DND-41 (cell line): Measurements from ENCODE around the gene TAB2.

Experiments
- ATAC-seq: fragments of 200-7000 bp; cut with Tn5 transposase; 3 replicates; pipeline ENCODE4 v1.9.1; 2021; ENCODE audit warnings: low read depth; ENCODE audit not compliant: insufficient read depth
- DNase-seq: peaks from one replicate; pipeline ENCODE4 v3.0.0-alpha.2; 2020
- H2AFZ ChIP-seq: 2 replicates; pipeline ENCODE4 v1.6.0; 2012; ENCODE audit warnings: low read depth, low read length
- H3K27ac ChIP-seq: 2 replicates; pipeline ENCODE4 v1.5.1; 2012; ENCODE audit warnings: low read length, inconsistent platforms
- H3K27me3 ChIP-seq: fragments of 200-600 bp; sonication (generic); 2 replicates; pipeline ENCODE4 v1.6.0; 2012; ENCODE audit warnings: low read length, mild to moderate bottlenecking, inconsistent platforms; ENCODE audit not compliant: insufficient read depth, poor library complexity
- H3K36me3 ChIP-seq: 2 replicates; pipeline ENCODE4 v1.5.1; 2012; ENCODE audit warnings: low read length, inconsistent platforms; ENCODE audit not compliant: insufficient read depth
- H3K4me1 ChIP-seq: 2 replicates; pipeline ENCODE4 v1.5.1; 2012; ENCODE audit warnings: mild to moderate bottlenecking, low read length; ENCODE audit not compliant: insufficient read depth
- H3K4me2 ChIP-seq: 2 replicates; pipeline ENCODE4 v1.6.0; 2012; ENCODE audit warnings: mild to moderate bottlenecking, moderate library complexity, low read length, inconsistent platforms; ENCODE audit not compliant: insufficient read depth
- H3K4me3 ChIP-seq, 2 experiments: fragments of 200-600 bp in 1 of 2; shearing (Covaris generic) in 1 of 2; 2 replicates each; pipeline ENCODE4 v1.5.1; 2012 to 2016; ENCODE audit warnings: inconsistent platforms in 2 of 2, low read length in 2 of 2, mild to moderate bottlenecking in 2 of 2, low read depth in 1 of 2, moderate library complexity in 1 of 2
- H3K79me2 ChIP-seq: 2 replicates; pipeline ENCODE4 v1.6.0; 2012; ENCODE audit warnings: low read length, inconsistent platforms; ENCODE audit not compliant: insufficient read depth
- H3K9ac ChIP-seq: 2 replicates; pipeline ENCODE4 v1.6.0; 2012; ENCODE audit warnings: low read depth, mild to moderate bottlenecking, inconsistent platforms, low read length, moderate library complexity
- H3K9me3 ChIP-seq: 2 replicates; pipeline ENCODE4 v1.5.1; 2012; ENCODE audit warnings: low read length, moderate library complexity, mild to moderate bottlenecking, inconsistent platforms; ENCODE audit not compliant: insufficient read depth, severe bottlenecking
- H4K20me1 ChIP-seq: 2 replicates; pipeline ENCODE4 v1.6.0; 2012; ENCODE audit warnings: low read length; ENCODE audit not compliant: insufficient read depth
- CTCF ChIP-seq: IDR thresholded peaks from 2 replicates; pipeline ENCODE4 v1.5.1; 2012; ENCODE audit warnings: borderline replicate concordance, low read length, moderate library complexity, mild to moderate bottlenecking; ENCODE audit not compliant: poor library complexity, severe bottlenecking; ENCODE audit errors: extremely low read depth
- EZH2 ChIP-seq: IDR thresholded peaks from 3 replicates; pipeline ENCODE4 v1.6.1; 2012; ENCODE audit warnings: borderline replicate concordance, low read depth, mild to moderate bottlenecking, moderate library complexity, low read length, inconsistent platforms; ENCODE audit not compliant: severe bottlenecking

Gene TAB2

GRCh38 chr6:149325648-149326236, 8.2 kb downstream of the TAB2 start:
- Histone ChIP-seq H3K4me2 (no peak overlapping the region), H3K36me3 (no peaks in the 10 kb centered on the region; the same call in 1 of the 2 replicates), H3K27me3 (no peaks in the 10 kb centered on the region), H3K27ac (no peak overlapping the region), H3K79me2 (peaks cover 100% of the 10 kb centered on the region), H3K4me1 (peaks cover 57% of the 10 kb centered on the region), H2AFZ (no peak overlapping the region), H3K4me3 (no peak overlapping the region), H3K9ac (no peak overlapping the region), H4K20me1 (peaks cover 74% of the 10 kb centered on the region), H3K9me3 (no peaks in the 10 kb centered on the region)
- ATAC-seq (no peak), DNase-seq (no peak)
- TF ChIP-seq EZH2 = no peak
- TF ChIP-seq CTCF = no peak

- Histone ChIP-seq H3K4me3 (no peak overlapping the region), H3K9me3 (no peaks in the 10 kb centered on the region), H3K27me3 (no peaks in the 10 kb centered on the region), H3K27ac (no peak overlapping the region), H3K4me1 (peaks cover 46% of the 10 kb centered on the region), H3K4me2 (0 out of 2 replicates have a peak overlapping the region, but pooled peaks have one; percentile 2), H4K20me1 (peaks cover 82% of the 10 kb centered on the region), H2AFZ (no peak overlapping the region), H3K79me2 (peaks cover 100% of the 10 kb centered on the region), H3K9ac (no peak overlapping the region), H3K36me3 (no peaks in the 10 kb centered on the region; the same call in 1 of the 2 replicates)
- no peak for ATAC-seq
- TF ChIP-seq EZH2 (no peak), CTCF (no peak)
- no peak for DNase-seq
Observed at GRCh38 chr6:149327638-149328037, 10.1 kb downstream of the TAB2 start.

- H3K9me3 ChIP-seq = no peaks in the 10 kb centered on the region
- H3K4me2 ChIP-seq = peak overlapping the region; percentile 2; the same call in 1 of the 2 replicates
- no peaks in the 10 kb centered on the region; the same call in 1 of the 2 replicates for H3K36me3 ChIP-seq
- TF ChIP-seq EZH2 (no peak), CTCF (no peak)
- DNase-seq (no peak), ATAC-seq (no peak)
- H3K4me1 ChIP-seq = peaks cover 43% of the 10 kb centered on the region
- no peak overlapping the region for H3K9ac ChIP-seq
- H3K27ac ChIP-seq = no peak overlapping the region
- no peak overlapping the region for H3K4me3 ChIP-seq
- H2AFZ ChIP-seq = no peak overlapping the region
- no peaks in the 10 kb centered on the region for H3K27me3 ChIP-seq
- peaks cover 100% of the 10 kb centered on the region for H3K79me2 ChIP-seq
- H4K20me1 ChIP-seq = peaks cover 80% of the 10 kb centered on the region
Observed at GRCh38 chr6:149328083-149328482, 10.6 kb downstream of the TAB2 start.

GRCh38 chr6:149329529-149329928, 12.0 kb downstream of the TAB2 start:
- Histone ChIP-seq H3K27me3 (no peaks in the 10 kb centered on the region), H2AFZ (no peak overlapping the region), H3K79me2 (peaks cover 100% of the 10 kb centered on the region), H3K9me3 (no peaks in the 10 kb centered on the region), H3K36me3 (no peaks in the 10 kb centered on the region; the same call in 1 of the 2 replicates), H3K9ac (no peak overlapping the region), H3K4me1 (peaks cover 41% of the 10 kb centered on the region), H4K20me1 (peaks cover 88% of the 10 kb centered on the region), H3K4me2 (peak overlapping the region; percentile 13; the same call in 1 of the 2 replicates), H3K4me3 (no peak overlapping the region), H3K27ac (no peak overlapping the region)
- no peak for TF ChIP-seq EZH2
- TF ChIP-seq CTCF = no peak
- DNase-seq = no peak
- no peak for ATAC-seq
